Measurements from ENCODE around the gene MPLKIP. TPM values are rescaled to one million over a fixed set of nuclear protein-coding genes. Genes with fewer than 3 reads are reported as not detected.
"Not testable (repeated sequence)": the region's sequence is repeated elsewhere in the genome, so short reads cannot be mapped to it uniquely, and the experiment has no call there.

MPLKIP gene
- total RNA-seq = 35.3 to 39.3 TPM (median 37.5 TPM) in 3 replicates

DNA sequence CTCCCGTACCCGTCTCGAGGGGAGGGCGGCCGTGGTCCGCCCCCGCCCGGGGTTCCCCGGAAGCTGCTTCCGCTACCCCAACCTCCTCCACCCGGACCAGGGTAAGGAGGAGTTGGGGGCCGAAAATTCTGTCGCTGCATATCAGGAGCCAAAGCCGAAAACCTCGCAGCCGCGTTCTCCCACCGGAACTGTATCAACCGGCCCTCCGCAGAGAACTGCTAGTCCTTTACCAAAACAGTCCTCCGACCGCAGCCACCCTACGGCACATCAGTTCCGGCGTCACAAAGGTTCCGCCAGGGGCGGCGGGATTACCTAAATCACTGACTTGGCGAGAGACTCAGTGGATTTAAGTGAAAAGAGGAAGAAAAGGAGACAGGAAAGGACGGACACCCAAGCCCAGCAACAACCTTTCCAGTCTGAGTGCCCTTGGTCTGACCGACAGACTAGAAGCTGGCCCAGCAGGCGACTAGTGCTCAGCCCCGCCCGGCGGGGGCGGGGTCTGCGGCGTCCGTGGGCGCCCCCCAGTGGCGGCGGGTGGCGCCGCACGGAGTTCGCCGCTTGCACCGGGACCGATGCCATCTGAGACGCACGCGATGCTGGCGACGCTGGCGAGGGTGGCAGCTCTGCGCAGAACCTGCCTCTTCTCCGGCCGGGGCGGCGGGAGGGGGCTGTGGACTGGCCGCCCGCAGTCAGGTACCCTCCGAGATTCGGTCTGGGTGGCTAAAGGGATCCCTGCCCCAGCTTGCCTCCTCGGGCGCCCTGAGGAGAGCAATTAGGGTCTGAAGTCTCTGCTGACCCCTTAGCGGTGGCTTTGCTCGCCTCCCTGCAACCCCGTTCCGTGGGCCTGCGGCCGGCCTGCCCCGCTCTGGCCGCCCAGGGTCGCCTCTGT lies at the start of gene MPLKIP, which contains the start of gene SUGCT:
TSS of gene MPLKIP (minus strand) at position 195 of the 889 bp plus-strand sequence. CDS start at position 140, 55 bp downstream.
TSS of gene SUGCT (plus strand) at position 578 of the 889 bp plus-strand sequence.
- H3K4me3 Mint-ChIP-seq = peak within 1 kb of the TSS; percentile 96
- H3K27me3 Mint-ChIP-seq (ENCODE audit: low read depth) = peaks cover 2% of the 10 kb centered on the region
- H3K9me3 Mint-ChIP-seq = no peaks in the 10 kb centered on the region
- H3K36me3 Mint-ChIP-seq = no peaks in the 10 kb centered on the region
- TF ChIP-seq, protein P1, sequence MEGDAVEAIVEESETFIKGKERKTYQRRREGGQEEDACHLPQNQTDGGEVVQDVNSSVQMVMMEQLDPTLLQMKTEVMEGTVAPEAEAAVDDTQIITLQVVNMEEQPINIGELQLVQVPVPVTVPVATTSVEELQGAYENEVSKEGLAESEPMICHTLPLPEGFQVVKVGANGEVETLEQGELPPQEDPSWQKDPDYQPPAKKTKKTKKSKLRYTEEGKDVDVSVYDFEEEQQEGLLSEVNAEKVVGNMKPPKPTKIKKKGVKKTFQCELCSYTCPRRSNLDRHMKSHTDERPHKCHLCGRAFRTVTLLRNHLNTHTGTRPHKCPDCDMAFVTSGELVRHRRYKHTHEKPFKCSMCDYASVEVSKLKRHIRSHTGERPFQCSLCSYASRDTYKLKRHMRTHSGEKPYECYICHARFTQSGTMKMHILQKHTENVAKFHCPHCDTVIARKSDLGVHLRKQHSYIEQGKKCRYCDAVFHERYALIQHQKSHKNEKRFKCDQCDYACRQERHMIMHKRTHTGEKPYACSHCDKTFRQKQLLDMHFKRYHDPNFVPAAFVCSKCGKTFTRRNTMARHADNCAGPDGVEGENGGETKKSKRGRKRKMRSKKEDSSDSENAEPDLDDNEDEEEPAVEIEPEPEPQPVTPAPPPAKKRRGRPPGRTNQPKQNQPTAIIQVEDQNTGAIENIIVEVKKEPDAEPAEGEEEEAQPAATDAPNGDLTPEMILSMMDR (IDR thresholded peaks at IDR 0.05; ENCODE audit: unreplicated experiment) = peak; percentile 99
- H3K27ac Mint-ChIP-seq = peak within 1 kb of the TSS; percentile 98
- peak; percentile 70 to 89 for DNase-seq (ENCODE audit: low spot score in 2 of 2, unreplicated experiment in 2 of 2)
- H3K4me1 Mint-ChIP-seq = peaks cover 16% of the 10 kb centered on the region

DNA sequence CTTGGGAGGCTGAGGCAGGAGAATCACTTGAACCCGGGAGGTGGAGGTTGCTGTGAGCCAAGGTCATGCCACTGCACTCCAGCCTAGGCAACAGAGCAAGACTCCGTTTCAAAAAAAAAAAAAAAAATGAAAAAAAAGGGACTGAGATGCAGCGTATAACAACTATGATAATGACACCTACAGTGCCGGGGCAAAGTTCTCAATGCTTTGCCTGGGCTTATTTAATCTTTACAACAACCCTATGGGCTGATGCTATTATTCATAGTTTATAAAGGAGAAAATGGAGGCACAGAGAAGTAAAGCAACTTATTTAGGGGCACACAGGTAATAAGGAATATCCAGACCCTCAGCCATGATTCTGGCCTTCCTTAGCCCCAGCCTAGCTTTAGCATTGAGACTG lies 48.0 kb upstream of the MPLKIP start:
- peaks cover 5% of the 10 kb centered on the region for H3K36me3 Mint-ChIP-seq
- no peaks in the 10 kb centered on the region for H3K4me1 Mint-ChIP-seq
- no peaks in the 10 kb centered on the region for H3K27me3 Mint-ChIP-seq (ENCODE audit: low read depth)
- H3K27ac Mint-ChIP-seq = no peak overlapping the region
- DNase-seq (ENCODE audit: low spot score in 2 of 2, unreplicated experiment in 2 of 2) = no peak
- no peak overlapping the region for H3K4me3 Mint-ChIP-seq
- H3K9me3 Mint-ChIP-seq = no peaks in the 10 kb centered on the region
- TF ChIP-seq, protein P1 (IDR thresholded peaks at IDR 0.05; ENCODE audit: unreplicated experiment) = no peak

DNA sequence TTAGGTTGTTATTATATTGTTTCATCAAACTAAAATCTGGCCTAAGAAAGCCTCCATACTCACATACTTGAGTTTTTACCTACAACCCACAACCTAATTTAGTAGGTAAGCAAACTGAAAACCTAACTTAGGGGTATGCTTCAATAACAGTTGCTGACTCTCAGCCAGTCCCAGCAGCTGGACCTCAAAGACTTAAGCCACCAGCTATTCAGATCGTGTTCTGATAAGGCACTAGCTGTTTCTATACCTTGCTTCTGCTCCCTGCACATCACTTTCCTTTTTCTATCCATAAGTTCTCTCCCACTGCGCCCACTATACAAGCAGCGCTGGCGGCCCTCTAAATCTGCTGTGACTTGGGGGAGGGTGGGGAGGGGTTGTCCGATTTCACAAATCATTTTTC lies 42.6 kb upstream of the MPLKIP start:
- Mint-ChIP-seq H3K27me3 (ENCODE audit: low read depth) (no peaks in the 10 kb centered on the region), H3K9me3 (no peaks in the 10 kb centered on the region), H3K36me3 (no peaks in the 10 kb centered on the region), H3K4me1 (peaks cover 2% of the 10 kb centered on the region), H3K4me3 (no peak overlapping the region), H3K27ac (no peak overlapping the region)
- TF ChIP-seq, protein P1 (IDR thresholded peaks at IDR 0.05; ENCODE audit: unreplicated experiment) = no peak
- DNase-seq (ENCODE audit: low spot score in 2 of 2, unreplicated experiment in 2 of 2) = no peak

DNA sequence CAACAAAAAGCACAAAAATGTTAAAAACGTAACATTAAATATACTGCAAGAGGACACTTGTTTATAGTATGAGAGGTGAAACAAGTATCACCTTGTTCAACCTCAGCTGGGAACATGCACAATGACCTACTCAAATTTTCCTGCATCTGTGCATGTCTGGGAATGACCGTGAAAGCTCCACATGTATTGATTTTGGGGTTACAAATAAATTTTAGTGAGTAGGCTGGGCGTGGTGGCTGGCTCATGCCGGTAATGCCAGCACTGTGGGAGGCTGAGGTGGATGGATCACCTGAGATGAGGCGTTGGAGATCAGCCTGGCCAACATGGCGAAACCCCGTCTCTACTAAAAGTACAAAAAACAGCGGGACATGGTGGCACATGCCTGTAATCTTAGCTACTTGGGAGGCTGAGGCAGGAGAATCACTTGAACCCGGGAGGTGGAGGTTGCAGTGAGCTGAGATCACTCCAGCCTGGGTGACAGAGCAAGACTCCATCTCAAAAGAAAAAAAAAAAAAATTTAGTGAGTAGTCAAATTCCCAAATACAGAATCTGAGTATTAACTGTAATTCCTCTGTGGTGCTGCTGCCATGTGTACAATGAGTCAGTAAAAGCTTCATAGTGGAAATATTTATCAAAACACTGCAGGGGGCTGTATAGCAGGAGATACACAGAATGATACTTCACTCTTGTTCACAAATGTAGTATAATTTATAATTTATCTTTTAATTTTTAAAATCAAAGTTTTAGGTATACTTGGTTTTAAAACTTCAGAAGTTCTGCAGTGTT lies 41.5 kb upstream of the MPLKIP start:
- Mint-ChIP-seq H3K4me1 (peaks cover 2% of the 10 kb centered on the region), H3K4me3 (no peak overlapping the region), H3K9me3 (no peaks in the 10 kb centered on the region), H3K27me3 (ENCODE audit: low read depth) (no peaks in the 10 kb centered on the region), H3K27ac (no peak overlapping the region), H3K36me3 (no peaks in the 10 kb centered on the region)
- TF ChIP-seq, protein P1 (IDR thresholded peaks at IDR 0.05; ENCODE audit: unreplicated experiment) = no peak
- no peak for DNase-seq (ENCODE audit: low spot score in 2 of 2, unreplicated experiment in 2 of 2)

DNA sequence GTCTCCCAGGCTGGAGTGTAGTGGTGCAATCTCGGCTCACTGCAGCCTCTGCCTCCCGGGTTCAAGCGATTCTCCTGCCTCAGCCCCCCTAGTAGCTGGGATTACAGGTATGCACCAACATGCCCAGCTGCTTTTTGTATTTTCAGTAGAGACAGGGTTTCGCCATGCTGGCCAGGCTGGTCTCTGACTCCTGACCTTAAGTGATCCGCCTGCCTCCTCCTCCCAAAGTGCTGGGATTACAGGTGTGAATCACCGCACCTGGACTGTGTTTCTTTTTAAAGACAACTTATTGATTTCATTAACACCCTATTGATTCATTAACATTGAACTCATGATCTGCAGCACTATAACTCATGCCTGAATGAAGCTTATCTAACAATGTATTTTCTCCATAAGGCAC lies 40.8 kb upstream of the MPLKIP start:
- H3K36me3 Mint-ChIP-seq, H3K9me3 Mint-ChIP-seq: not testable (repeated sequence)

DNA sequence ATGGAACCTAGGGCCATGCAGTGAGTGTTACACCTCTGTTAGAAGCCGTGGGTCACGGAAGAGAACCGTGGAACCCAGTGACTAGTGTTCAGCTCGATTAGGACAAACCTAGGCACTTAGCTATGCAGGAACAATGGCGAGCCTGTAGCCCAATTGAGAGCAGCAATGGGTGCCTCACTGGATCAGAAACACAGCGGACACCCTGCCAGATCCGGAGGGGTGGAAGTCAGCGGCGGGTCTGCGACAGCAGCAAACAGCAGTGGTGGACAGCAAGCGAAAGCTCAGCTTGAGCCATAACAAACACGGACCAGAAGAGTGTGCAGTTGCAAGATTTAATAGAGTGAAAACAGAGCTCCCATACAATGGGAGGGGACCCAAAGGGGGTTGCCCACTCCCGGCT lies 38.7 kb upstream of the MPLKIP start:
- not testable (repeated sequence) for H3K9me3 Mint-ChIP-seq; DNase-seq (ENCODE audit: low spot score in 2 of 2, unreplicated experiment in 2 of 2); H3K36me3 Mint-ChIP-seq; H3K4me1 Mint-ChIP-seq; H3K27ac Mint-ChIP-seq; H3K27me3 Mint-ChIP-seq (ENCODE audit: low read depth); H3K4me3 Mint-ChIP-seq

More for the DNA sequence above, 40.8 kb upstream of the MPLKIP start:
- H3K27me3 Mint-ChIP-seq (ENCODE audit: low read depth); H3K27ac Mint-ChIP-seq; H3K4me1 Mint-ChIP-seq; DNase-seq (ENCODE audit: low spot score in 2 of 2, unreplicated experiment in 2 of 2); H3K4me3 Mint-ChIP-seq: not testable (repeated sequence)

DNA sequence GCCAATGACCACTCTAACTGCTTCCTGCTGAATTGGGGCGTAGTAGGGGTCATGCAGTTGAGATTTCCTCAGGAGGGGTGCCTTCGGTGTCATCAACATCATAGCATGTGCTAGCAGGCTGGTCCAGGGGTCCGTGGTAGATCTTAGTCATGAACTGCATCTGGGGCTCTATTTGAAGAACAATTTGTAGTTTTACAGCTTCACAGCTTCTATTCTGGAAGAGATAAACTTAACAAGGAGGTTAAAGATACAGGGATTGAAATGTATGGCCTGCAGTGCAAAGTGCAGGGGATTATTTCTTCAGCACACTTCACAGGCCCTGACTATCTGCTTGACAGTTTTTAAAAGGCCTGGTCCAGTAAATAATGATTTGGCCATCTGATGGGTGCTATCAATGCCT lies 33.8 kb upstream of the MPLKIP start:
- DNase-seq (ENCODE audit: low spot score in 2 of 2, unreplicated experiment in 2 of 2); H3K4me3 Mint-ChIP-seq; H3K27ac Mint-ChIP-seq; H3K27me3 Mint-ChIP-seq (ENCODE audit: low read depth); H3K4me1 Mint-ChIP-seq; H3K36me3 Mint-ChIP-seq; H3K9me3 Mint-ChIP-seq: not testable (repeated sequence)
